Stomach (tissue), 4 donors: Measurements from ENCODE around the gene EPB41L2.

Experiments used
- CTCF ChIP-seq, 7 experiments: fragments of 450-650 bp in 4 of 7; fragments of 200-600 bp in 3 of 7; sonication (generic) in 3 of 7; IDR thresholded peaks; one replicate each; pipeline ENCODE4 v1.5.1; 2016 to 2019; ENCODE audit warnings: antibody characterized with exemption in 7 of 7, control low read depth in 2 of 7, mild to moderate bottlenecking in 1 of 7
- EP300 ChIP-seq: sonication (generic); formaldehyde crosslinking; IDR thresholded peaks from one replicate; pipeline ENCODE4 v1.6.1; 2017; ENCODE audit warnings: antibody characterized with exemption
- POLR2AphosphoS5 ChIP-seq, 3 donors: sonication (generic); formaldehyde crosslinking; IDR thresholded peaks; one replicate each; pipeline ENCODE4 v1.6.1; 2016; ENCODE audit warnings: antibody characterized with exemption in 3 of 3

GRCh38 chr6:131061751-131062119 lies 1.3 kb downstream of the EPB41L2 start:
- TF ChIP-seq CTCF (IDR thresholded peaks at IDR 0.05) (no peak), EP300 (no peak), POLR2AphosphoS5 (IDR thresholded peaks at IDR 0.05) (no peak)
